Stimulated activated CD8-positive, alpha-beta memory T cell treated with anti-CD3 and anti-CD28 coated beads, Interleukin-15, amount 100 ng/mL, for 4 hours (primary cell): ENCODE measurements around the gene GTPBP10.
"Not testable (repeated sequence)": the region's sequence is repeated elsewhere in the genome, so short reads cannot be mapped to it uniquely, and the experiment has no call there.

Experiments
- DNase-seq, 2 donors: peaks; one replicate each; pipeline ENCODE4 v3.0.0-alpha.2; 2020; ENCODE audit warnings: low read depth in 2 of 2

The GTPBP10 gene, protein sequence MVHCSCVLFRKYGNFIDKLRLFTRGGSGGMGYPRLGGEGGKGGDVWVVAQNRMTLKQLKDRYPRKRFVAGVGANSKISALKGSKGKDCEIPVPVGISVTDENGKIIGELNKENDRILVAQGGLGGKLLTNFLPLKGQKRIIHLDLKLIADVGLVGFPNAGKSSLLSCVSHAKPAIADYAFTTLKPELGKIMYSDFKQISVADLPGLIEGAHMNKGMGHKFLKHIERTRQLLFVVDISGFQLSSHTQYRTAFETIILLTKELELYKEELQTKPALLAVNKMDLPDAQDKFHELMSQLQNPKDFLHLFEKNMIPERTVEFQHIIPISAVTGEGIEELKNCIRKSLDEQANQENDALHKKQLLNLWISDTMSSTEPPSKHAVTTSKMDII

DNA sequence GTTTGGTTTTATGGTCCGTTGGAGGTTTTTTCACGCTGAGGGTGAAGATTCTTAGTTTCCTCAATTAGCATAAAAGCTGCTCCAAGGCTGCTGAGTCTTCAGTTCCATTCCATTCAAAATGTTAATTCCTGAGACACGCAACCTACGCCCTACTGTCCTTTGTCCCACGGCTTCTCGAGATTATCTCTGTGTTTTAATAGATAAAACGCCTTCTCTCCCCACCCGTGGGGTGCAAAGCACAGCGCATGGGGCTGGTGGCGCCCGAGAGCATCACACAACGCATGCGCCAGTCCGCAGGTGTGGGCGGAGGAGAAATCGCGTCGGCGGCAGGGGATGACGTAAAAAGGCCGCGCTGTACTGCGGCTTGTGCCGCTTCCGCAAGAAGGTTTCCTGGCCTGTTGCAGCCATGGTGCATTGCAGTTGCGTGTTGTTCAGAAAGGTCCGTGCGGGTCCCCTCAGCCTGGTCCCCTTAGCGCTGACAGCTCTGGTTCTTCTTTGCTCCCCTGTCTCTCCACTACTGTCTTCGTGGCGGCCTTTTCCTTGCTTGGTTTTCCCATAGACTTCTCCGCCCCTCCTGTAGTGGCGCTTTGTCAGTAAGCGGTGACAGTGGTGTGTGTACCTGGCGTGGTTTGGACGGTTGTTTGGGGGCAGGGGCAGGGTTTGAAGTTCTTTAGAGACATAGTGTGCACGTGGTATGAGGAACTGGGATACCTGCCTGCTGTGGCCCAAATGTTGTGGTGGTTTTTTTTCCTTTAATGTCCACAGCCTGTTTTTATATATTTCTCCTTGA, at the start of gene GTPBP10:
TSS of gene GTPBP10 (plus strand) at position 381 of the 790 bp plus-strand sequence. CDS start at position 407, 26 bp downstream.
- peak; percentile 89 to 90 for DNase-seq

DNA sequence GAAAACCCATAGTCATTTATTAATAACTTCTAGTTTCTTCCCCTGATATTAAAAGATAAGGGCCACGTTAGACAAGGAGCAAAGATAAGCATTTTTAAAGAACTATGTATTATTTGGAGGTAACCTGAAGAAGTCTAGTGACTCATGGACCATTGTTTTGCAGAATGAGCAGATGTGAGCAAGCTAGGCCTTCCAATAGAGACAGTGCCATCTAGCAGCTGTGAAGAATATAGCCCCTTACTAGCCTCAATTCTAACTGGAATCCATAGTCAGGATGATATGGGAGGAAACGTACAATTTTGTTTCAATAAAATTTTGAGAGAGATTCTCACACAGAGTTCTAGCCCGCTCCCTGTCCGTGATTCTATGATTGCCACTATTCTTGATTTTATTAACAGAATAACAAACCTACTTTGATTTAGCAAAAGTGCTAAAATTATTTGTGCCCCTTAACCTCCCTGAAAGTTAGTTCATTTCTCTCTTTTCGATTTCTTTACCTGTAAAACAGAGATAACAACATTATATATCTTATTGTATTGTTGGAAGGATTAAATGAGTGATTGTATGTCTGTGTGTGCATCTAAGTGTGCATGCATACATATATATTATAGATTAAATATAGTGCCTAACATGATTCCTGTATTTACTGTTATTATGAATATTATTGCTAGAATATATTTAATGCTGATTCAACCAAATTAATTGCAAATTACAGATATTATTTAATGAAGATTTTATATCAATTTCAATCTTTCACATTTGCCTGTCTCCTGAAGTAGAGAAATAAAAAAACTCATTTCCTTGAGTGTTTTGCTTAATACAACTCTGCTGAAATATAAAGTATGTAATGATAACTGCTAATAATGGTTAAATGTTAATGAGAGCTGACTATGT, 48.1 kb upstream of the GTPBP10 start:
- no peak for DNase-seq

DNA sequence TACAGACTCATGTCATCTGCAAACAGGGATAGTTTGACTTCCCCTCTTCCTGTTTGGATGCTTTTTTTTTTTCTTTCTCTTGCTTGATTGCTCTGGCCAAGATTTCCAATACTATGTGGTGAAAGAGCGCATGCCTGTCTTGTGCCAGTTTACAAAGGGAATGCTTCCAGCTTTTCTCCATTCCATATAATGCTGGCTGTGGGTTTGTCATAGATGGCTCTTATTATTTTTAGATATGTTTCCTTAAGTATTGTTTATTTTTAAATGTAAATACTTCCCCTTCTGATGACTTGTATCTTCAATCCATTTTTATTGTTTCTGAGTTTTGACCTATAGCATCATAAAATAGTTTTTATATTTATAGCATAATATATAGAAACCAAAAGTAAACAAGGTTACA, 43.3 kb upstream of the GTPBP10 start:
- DNase-seq: no peak

DNA sequence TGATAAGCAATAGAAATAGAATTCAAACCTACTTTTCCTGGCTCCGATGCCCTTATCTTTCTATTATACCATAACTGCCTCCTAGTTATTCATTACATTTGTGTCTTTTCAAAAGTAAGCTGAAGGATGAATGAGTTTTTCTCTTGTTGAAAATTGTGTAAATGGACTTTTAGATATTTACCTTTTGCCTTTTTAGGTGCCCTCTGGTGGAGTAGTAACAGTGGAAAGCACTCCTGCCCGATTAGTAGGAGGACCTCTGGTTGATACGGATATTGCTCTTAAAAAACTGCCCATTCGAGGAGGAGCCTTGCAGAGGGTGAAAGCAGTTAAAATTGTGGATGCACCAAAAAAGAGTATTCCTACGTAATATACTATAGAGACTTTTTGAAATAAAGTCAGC, 36.6 kb upstream of the GTPBP10 start:
- DNase-seq: no peak

DNA sequence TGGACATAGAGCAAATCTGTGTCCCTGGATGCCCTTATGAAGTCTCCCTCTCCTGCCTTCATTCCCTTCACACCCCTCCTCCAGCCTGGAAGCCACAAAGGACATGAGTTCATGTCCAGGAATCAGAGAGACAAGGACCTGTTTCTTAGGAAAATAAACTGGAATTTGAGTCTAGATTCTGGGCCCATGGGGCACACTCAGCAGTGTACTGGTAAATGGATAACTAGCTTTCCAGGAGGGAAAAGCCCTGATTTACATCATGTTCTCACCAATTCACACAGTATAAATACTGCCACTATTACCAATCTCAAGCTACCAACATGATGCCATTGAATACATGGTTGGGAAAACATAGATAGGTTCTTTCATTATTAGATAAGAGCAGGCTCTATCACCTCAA, 35.3 kb upstream of the GTPBP10 start:
- no peak for DNase-seq

DNA sequence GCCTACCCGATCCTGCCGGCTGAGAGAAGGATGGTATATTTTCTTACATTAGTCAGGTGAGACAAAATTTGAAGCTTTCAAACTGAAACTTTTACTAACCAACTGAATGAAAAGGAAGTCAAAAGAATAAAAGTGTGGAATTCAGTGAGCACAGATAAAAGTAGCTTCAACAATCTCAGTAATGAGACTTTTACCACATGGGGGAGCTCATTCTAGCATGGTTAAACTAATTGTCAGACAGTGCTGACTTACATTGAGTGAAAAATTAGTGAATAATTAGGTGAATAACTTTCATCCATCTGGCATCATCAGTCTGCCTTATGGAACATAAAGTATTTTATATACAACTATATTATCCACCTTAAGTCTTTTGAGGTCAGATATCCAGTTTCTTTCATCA, 33.8 kb upstream of the GTPBP10 start:
- DNase-seq: no peak

DNA sequence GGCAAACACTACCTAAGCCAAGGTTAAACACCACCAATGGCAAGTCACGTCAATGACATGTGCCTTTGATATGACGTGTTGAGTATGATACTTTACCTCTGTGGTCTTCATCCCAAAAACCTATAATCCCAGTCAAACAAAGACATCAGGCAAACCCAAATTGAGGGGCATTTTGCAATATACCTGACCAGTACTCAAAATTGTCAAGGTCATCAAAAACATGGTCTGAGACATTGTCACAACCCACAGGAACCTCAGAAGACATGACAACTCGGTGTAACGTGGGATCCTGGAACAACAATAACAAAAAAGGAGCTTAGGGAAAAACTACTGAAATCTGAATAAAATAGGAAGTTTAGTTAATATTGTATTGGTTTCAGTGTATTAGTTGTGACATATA, 32.6 kb upstream of the GTPBP10 start:
- no peak for DNase-seq

DNA sequence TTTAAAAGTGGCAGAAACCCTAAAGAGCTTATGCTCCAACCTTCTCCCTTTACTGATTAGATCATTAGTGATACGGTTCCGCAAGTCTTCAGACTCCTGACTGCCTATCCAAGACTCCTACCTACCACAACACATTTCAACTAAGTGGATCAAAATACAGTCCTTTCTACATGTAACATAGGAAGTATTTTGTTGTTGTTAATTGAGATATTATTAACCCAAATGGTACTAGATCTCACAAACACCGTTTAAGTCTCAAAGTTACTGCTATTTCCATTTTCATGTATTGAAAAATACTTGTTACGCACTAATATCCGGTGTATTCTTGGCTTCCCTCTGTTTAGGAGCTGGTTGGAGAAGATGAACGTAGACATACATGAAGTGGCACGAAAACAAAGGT, 26.5 kb upstream of the GTPBP10 start:
- no peak for DNase-seq

DNA sequence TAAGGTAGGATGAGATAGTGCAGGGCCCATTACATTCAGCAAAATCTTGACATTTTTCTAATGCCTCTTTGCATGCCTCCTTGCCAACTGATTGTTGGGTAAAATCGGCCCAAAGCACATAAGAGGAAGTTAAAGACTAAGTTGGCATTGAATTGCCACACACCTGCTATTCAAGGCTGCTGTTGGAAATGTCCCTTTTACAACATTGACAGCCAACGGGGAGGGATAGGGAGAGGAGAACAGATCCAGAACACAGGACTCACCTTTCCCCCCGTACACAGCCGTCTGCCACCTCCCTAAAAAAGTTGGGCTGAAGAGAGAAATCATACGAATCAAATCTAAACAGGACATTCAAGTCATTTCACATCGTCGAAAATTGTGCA, 26.1 kb upstream of the GTPBP10 start:
- DNase-seq: no peak

DNA sequence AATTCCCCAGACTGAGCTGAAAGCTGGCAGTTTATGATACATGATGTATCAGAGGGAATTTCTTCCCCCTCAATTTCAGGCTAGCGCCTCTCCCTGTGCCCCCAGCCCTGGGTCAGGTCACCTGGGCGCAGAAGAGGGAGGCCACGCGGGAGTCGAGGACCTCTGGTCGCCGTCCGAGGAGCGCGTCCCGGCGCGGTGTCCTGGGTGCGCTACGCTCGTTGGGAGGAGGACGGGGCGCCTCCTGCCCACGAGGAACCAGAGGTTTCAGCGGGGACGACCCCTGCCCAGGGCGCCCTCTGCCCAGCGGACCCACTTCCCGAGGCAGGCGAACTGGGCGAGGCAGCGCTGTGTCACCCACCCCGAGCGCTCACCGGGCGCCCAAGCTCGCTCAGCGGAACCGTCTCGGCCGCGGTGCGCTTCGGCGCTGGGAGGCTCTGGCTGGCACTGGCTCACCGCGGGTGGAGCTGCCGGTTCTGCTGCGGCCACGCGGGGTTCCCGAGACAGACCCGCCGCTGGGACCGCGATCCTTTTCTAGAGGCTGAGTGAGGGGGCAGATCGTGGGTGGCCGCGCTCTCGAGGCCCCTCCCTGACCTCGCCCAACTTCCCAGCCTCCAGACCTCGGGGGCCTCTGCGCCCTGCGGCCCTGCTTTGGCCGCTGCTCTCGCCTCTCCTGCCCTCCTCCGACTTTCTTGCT, 25.6 kb upstream of the GTPBP10 start, which contains the start of gene FAM237B:
TSS of gene FAM237B (minus strand) at position 504 of the 694 bp plus-strand sequence. CDS start 1,556 bp downstream, outside the sequence.
- no peak for DNase-seq

DNA sequence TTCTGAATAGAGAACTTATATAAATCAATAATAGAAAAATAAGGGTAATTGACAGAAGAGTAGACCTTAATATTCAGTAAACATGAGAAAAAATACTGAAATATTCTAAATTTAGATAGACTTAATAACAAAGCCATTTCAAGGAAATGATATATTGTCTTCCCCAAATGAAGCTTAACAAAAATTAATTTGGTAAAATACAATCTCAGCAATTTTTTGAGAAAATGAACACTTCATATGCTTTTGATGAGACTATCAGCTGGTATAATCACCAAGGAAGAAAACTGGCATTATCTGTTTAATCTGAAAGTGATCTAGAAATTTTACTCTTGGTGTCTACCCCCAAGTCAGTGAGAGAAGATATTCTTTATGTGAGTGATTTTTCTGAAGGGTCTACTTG, 23.7 kb upstream of the GTPBP10 start:
- DNase-seq: no peak

DNA sequence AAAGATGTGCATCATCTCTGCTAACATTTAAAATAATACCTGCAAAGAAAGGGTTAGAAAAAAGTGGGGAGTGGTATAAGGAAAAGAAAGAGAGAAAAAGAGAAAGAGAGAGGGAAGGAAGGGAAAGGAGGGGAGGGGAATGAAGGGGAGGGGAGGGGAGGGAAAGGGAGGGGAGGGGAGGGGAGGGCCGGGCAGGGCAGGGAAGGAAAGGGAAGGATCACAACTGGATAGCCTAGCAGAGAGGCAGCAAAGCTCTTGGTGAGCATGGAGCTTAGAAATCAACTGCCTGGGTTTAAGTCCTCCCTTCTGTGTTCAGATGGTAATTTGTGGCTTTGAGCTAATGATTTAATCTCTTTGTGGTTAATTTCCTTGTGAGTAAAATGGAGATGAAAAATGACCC, 20.0 kb upstream of the GTPBP10 start:
- DNase-seq: no peak

DNA sequence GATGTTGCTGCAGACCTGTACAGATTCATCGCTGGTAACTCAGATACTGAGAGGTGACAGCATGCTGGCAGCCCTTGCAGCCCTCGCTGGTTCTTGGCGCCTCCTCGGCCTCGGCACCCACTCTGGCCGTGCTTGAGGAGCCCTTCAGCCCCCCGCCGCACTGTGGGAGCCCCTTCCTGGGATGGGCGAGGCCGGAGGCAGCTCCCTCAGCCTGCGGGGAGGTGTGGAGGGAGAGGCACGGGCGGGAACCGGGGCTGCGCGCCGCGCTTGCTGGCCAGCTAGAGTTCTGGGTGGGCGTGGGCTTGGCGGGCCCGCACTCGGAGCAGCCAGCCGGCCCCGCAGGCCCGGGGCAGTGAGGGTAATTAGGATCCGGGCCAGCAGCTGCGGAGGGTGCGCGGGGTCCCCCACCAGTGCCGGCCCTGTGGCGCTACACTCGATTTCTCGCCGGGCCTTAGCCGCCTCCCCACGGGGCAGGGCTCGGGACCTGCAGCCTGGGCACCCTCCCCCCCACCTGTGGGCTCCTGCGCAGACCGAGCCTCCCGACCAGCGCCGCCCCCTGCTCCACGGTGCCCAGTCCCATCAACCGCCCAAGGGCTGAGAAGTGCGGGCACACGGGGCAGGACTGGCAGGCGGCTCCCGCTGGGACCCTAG, 12.2 kb upstream of the GTPBP10 start:
- DNase-seq: no peak

DNA sequence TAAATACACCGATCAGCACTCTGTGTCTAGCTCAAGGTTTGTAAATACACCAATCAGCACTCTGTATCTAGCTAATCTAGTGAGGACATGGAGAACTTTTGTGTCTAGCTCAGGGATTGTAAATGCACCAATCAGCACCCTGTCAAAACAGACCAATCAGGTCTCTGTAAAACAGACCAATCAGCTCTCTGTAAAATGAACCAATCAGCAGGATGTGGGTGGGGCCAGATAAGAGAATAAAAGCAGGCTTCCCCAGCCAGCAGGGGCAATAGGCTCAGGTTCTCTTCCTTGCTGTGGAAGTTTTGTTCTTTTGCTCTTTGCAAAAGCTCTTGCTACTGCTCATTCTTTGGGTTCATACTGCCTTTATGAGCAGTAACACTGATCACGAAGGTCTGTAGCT, 11.6 kb upstream of the GTPBP10 start:
- DNase-seq: not testable (repeated sequence)

DNA sequence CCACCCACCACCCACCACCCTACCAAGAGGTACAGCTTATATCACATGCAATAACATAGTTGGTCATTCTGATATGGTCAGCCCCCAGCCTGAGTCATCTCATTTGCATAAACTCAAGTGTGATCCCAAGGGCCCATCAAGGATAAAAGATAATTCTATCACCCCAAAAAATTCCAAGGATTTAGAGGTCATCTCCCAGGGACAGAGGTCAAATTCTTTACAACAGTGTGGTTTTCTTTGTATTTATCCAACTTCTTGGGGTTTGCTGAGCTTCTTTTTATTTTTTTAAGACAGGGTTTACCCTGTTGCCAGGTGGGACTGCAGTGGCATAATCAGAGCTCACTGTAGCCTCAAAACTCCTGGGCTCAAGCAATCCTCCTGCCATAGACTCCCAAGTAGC, 9.4 kb upstream of the GTPBP10 start:
- DNase-seq: no peak

DNA sequence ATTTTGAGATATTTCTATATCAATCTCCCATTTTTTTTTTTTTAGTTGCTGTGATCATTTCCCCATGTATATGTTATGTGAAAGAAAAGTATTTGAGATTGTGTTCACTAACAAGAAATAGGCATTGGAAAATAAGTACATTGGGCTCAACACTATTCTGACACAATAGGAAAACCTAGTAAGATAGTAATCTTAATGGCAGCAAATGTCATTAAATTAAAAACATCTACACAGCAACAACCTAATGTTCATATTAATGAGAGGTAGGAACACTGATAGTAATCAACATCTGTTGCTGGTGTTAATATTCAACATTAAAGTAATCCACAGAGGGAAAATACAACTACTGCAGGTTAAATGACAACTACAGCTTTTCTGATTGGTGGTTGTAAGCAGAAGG, 1.5 kb upstream of the GTPBP10 start:
- DNase-seq: no peak

DNA sequence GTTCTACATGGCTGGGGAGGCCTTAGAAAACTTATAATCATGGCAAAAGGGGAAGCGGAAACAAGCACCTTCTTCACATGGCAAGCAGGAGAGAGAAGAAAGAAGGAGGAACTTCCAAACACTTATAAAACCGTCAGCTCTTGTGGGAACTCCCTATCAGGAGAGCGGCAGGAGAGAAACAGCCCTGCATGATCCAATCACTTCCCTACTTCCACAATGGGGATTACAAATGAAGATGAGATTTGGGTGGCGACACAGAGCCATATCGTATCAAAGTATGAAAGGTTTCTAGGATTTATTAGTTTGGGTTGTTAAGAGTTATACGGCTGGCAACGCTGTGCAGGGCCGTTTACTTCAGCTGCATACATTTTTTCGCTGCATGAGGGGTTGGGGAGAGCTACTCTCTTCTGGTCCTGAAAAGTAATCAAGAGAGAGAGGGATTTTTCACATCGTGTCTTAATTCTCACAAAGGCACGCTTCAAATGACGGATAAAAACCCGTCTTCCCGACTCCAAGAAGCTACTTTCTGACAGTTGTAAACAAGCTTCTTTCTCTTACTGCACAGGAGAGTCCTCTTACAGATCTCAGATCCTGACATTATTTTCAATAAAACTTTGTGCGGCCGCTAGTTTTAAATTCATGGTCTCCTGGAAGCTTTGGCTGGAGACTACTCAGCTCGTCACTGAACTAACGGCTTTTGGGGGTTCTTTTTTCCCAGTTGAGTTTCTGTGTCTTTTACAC, 751 bp upstream of the GTPBP10 start:
- DNase-seq: no peak

DNA sequence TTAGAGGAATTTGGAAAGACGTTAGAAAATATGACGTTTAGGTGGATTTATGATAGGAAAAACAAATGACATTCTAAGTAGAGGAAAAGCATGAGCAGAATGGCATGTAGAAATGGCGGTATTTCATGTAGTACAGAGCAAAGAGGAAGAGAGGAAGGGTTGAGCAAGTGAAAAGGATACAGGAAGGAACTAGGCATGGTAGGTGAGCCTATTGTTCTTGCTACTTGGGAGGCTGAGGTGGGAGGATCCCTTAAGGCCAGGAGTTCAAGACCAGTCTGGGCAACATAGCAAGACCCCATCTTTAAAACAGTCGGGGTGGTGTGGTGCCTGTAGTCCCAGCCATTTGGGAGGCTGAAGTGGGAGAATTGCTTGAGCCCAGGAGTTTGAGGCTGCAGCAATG, 1.2 kb downstream of the GTPBP10 start:
- no peak for DNase-seq

DNA sequence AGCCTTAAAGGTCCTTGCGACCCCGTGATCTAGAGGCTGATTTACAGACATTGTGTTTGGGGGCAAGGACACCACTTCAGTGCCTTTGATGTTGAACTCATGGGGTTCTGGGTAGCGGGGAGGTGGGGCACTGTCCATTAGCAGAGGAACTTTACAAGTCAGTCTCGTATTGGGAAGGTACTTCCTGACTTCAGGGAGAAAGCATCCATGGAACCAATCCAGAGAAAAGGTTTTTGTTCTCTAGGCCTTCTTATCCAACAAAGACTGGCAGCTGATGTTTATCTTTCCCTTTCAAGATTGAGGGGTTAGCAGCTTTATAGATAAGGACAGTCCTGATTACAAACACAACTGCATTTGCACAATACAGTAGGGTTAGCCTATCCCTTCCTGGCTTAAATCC, 2.8 kb downstream of the GTPBP10 start:
- DNase-seq: no peak

DNA sequence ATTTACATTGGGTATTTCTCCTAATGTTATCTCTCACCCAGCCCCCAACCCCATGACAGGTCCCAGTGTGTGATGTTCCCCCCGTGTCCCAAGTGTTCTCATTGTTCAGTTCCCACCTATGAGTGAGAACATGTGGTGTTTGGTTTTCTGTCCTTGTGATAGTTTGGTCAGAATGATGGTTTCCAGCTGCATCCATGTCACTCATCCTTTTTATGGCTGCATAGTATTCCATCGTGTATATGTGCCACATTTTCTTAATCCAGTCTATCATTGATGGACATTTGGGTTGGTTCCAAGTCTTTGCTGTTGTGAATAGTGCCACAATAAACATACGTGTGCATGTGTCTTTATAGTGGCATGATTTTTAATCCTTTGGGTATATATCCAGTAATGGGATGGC, 3.5 kb downstream of the GTPBP10 start:
- DNase-seq: not testable (repeated sequence)
